Neural cell (in vitro differentiated cells): Measurements from ENCODE around the gene ORC5.

Experiments used
- CTCF ChIP-seq: fragments of 450-650 bp; IDR thresholded peaks from 2 replicates; pipeline ENCODE4 v1.5.1; 2014; ENCODE audit warnings: antibody characterized with exemption, mild to moderate bottlenecking, moderate library complexity; ENCODE audit not compliant: poor library complexity, severe bottlenecking
- POLR2AphosphoS5 ChIP-seq: IDR thresholded peaks from 2 replicates; pipeline ENCODE4 v1.6.1; 2012
- REST ChIP-seq: IDR thresholded peaks from 2 replicates; pipeline ENCODE4 v1.6.1; 2012; ENCODE audit warnings: borderline replicate concordance

- no peak for TF ChIP-seq POLR2AphosphoS5
- TF ChIP-seq CTCF, result no peak
- no peak for TF ChIP-seq REST
These were observed 34.8 kb upstream of the ORC5 start for GRCh38 chr7:104242638-104243037.
